GM18519 (cell line): ENCODE data around the gene PAQR8.

Source experiments
- ATAC-seq: cut with Tn5 transposase; IDR thresholded peaks from one replicate; pipeline ENCODE4 v1.9.1; 2021; ENCODE audit warnings: mild to moderate bottlenecking, moderate library complexity; ENCODE audit not compliant: unreplicated experiment, low FRiP score

Gene PAQR8

GRCh38 chr6:52457096-52457495 is 95.1 kb downstream of the PAQR8 start:
- no peak for ATAC-seq
